NCI-H2081 treated with DMSO at 0.1 percent for 48 hours (cell line): ENCODE data around the gene FAM50A.
"Not testable (repeated sequence)": the region's sequence is repeated elsewhere in the genome, so short reads cannot be mapped to it uniquely, and the experiment has no call there.

Experiments
- DNase-seq: peaks from one replicate; lab custom pipeline; 2025; lab: John Stamatoyannopoulos, UW

The FAM50A gene

GRCh38 chrX:154484255-154485149 is 40.6 kb downstream of the FAM50A start:
- DNase-seq = no peak

- no peak for DNase-seq
These were observed 41.5 kb downstream of the FAM50A start for GRCh38 chrX:154485150-154486051.

GRCh38 chrX:154486052-154486395 is 42.1 kb downstream of the FAM50A start:
- DNase-seq = no peak

GRCh38 chrX:154486396-154487207 is 42.7 kb downstream of the FAM50A start, which contains the start of gene UBL4A:
TSS of gene UBL4A (minus strand) at chrX:154486615. CDS start at chrX:154486584, 31 bp downstream.
- DNase-seq = no peak

GRCh38 chrX:154487518-154488290 is 43.8 kb downstream of the FAM50A start:
- no peak for DNase-seq

GRCh38 chrX:154488336-154489075 is 44.6 kb downstream of the FAM50A start:
- DNase-seq = no peak

GRCh38 chrX:154489182-154489581 is 45.2 kb downstream of the FAM50A start:
- DNase-seq = no peak

- DNase-seq = no peak
These were observed 46.1 kb downstream of the FAM50A start for GRCh38 chrX:154490021-154490413.

GRCh38 chrX:154490414-154491083 is 46.6 kb downstream of the FAM50A start, which contains the start of gene SLC10A3:
TSS of gene SLC10A3 (minus strand) at chrX:154490629. CDS start at chrX:154488940, 1,689 bp downstream.
- DNase-seq = peak; percentile 24

GRCh38 chrX:154494715-154495114 is 50.8 kb downstream of the FAM50A start:
- no peak for DNase-seq

- no peak for DNase-seq
These were observed 51.6 kb downstream of the FAM50A start for GRCh38 chrX:154495472-154495922.

- DNase-seq = not testable (repeated sequence)
These were observed 52.7 kb downstream of the FAM50A start for GRCh38 chrX:154496591-154497137.
